ENCODE measurements around the gene SLC35A1.

DNA sequence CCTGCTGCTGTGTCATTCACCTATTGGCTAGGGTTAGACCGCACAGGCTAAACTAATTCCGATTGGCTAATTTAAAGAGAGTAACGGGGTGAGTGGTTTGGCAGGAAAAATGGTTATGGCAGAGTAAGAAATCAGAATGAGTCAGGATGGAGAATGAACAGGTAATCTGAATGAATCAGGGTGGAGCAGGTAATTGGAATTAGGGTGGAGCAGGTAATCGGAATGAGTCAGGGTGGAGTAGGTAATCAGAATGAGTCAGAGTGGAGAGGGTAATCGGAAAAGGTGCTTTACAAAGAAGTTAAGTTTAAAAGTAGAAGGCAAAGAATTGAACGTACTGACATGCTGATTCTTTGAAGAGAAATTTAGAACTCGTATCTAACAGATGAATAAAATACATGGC is 11.7 kb downstream of the SLC35A1 start:
- TF ChIP-seq, protein P1, sequence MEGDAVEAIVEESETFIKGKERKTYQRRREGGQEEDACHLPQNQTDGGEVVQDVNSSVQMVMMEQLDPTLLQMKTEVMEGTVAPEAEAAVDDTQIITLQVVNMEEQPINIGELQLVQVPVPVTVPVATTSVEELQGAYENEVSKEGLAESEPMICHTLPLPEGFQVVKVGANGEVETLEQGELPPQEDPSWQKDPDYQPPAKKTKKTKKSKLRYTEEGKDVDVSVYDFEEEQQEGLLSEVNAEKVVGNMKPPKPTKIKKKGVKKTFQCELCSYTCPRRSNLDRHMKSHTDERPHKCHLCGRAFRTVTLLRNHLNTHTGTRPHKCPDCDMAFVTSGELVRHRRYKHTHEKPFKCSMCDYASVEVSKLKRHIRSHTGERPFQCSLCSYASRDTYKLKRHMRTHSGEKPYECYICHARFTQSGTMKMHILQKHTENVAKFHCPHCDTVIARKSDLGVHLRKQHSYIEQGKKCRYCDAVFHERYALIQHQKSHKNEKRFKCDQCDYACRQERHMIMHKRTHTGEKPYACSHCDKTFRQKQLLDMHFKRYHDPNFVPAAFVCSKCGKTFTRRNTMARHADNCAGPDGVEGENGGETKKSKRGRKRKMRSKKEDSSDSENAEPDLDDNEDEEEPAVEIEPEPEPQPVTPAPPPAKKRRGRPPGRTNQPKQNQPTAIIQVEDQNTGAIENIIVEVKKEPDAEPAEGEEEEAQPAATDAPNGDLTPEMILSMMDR (IDR thresholded peaks at IDR 0.05; ENCODE audit: low read length) = no peak
- no peak for TF ChIP-seq EZH2 (IDR thresholded peaks at IDR 0.05; ENCODE audit: borderline replicate concordance, low read length)
